IMR-90 (cell line): ENCODE measurements around the gene BEX1. TPM values are rescaled to one million over a fixed set of nuclear protein-coding genes. Genes with fewer than 3 reads are reported as not detected.

ENCODE experiments used
- ATAC-seq: fragments of 200-7000 bp; cut with Tn5 transposase; 2 replicates; pipeline ENCODE4 v1.9.1; 2020; ENCODE audit warnings: low read depth, mild to moderate bottlenecking, moderate library complexity
- BruUV-seq: library from RNA; stranded (reverse); fragments of 400-500 nt; replicated peaks from 2 replicates; lab custom pipeline; 2021; lab: Mats Ljungman, UMichigan
- CTCF ChIA-PET: fragments of 300-600 bp; formaldehyde crosslinking; extraction: SDS; loops from one replicate; lab custom pipeline; 2021; ENCODE audit warnings: antibody characterized with exemption; lab: Yijun Ruan, JAX
- POLR2A ChIA-PET: fragments of 300-600 bp; sonication (Branson Sonifier 250); formaldehyde crosslinking; loops from one replicate; lab custom pipeline; 2022; ENCODE audit warnings: antibody characterized with exemption; ENCODE audit not compliant: unreplicated experiment; lab: Charles Lee
- DNase-seq: peaks from one replicate; pipeline ENCODE4 v3.0.0; 2013
- H2AFZ ChIP-seq: replicated peaks from 2 replicates; pipeline ENCODE3; 2013; ENCODE audit warnings: low read length, mild to moderate bottlenecking; ENCODE audit not compliant: poor library complexity
- H2AK5ac ChIP-seq: 2 replicates; pipeline ENCODE4 v1.6.1; 2013; ENCODE audit warnings: low read depth, low read length, inconsistent platforms
- H2AK9ac ChIP-seq: replicated peaks from 2 replicates; pipeline ENCODE3; 2013; ENCODE audit warnings: mild to moderate bottlenecking, low read depth, low read length, moderate library complexity; ENCODE audit not compliant: poor library complexity
- H2BK120ac ChIP-seq: 2 replicates; pipeline ENCODE4 v1.6.1; 2013; ENCODE audit warnings: low read depth, low read length, inconsistent platforms
- H2BK15ac ChIP-seq: 3 replicates; pipeline ENCODE4 v1.6.1; 2013; ENCODE audit warnings: low read depth, low read length, inconsistent platforms
- H2BK20ac ChIP-seq: 2 replicates; pipeline ENCODE4 v1.6.1; 2013; ENCODE audit warnings: low read depth, mild to moderate bottlenecking, inconsistent platforms, low read length, moderate library complexity
- H2BK5ac ChIP-seq: 2 replicates; pipeline ENCODE4 v1.6.1; 2013; ENCODE audit warnings: mild to moderate bottlenecking, low read depth, low read length, inconsistent platforms; ENCODE audit not compliant: poor library complexity, severe bottlenecking
- H3K14ac ChIP-seq: replicated peaks from 2 replicates; pipeline ENCODE4 v1.6.1; 2013; ENCODE audit warnings: low read depth, low read length, inconsistent platforms
- H3K18ac ChIP-seq: 2 replicates; pipeline ENCODE4 v1.6.1; 2013; ENCODE audit warnings: low read depth, low read length, control low read depth
- H3K23ac ChIP-seq: 2 replicates; pipeline ENCODE4 v1.6.1; 2013; ENCODE audit warnings: low read depth, low read length, inconsistent platforms
- H3K27ac ChIP-seq: 2 replicates; pipeline ENCODE4 v1.5.1; 2013; ENCODE audit warnings: mild to moderate bottlenecking, control low read depth, low read length; ENCODE audit not compliant: insufficient read depth
- H3K27me3 ChIP-seq: 2 replicates; pipeline ENCODE4 v1.6.1; 2013; ENCODE audit warnings: low read length; ENCODE audit not compliant: control insufficient read depth, insufficient read depth
- H3K36me3 ChIP-seq: 2 replicates; pipeline ENCODE4 v1.6.1; 2013; ENCODE audit warnings: low read length, mixed read lengths; ENCODE audit not compliant: control insufficient read depth, insufficient read depth
- H3K4ac ChIP-seq: 2 replicates; pipeline ENCODE4 v1.6.1; 2013; ENCODE audit warnings: low read depth, low read length, inconsistent platforms
- H3K4me1 ChIP-seq: 2 replicates; pipeline ENCODE4 v1.6.1; 2013; ENCODE audit warnings: low read length, mixed read lengths; ENCODE audit not compliant: control insufficient read depth, insufficient read depth
- H3K4me2 ChIP-seq: 2 replicates; pipeline ENCODE4 v1.6.1; 2013; ENCODE audit warnings: low read depth, mild to moderate bottlenecking, control low read depth, low read length, moderate library complexity
- H3K4me3 ChIP-seq: 2 replicates; pipeline ENCODE4 v1.5.1; 2013; ENCODE audit warnings: low read depth, mild to moderate bottlenecking, control low read depth, low read length, moderate library complexity; ENCODE audit not compliant: insufficient read depth
- H3K56ac ChIP-seq: 2 replicates; pipeline ENCODE4 v1.6.1; 2013; ENCODE audit warnings: low read length, inconsistent platforms; ENCODE audit not compliant: insufficient read depth; ENCODE audit errors: extremely low read depth
- H3K79me1 ChIP-seq, 2 experiments: 2 replicates each; pipeline ENCODE4 v1.6.1; 2013; ENCODE audit warnings: low read length in 2 of 2, inconsistent platforms in 1 of 2, low read depth in 1 of 2
- H3K9ac ChIP-seq: 2 replicates; pipeline ENCODE4 v1.6.1; 2013; ENCODE audit warnings: low read depth, low read length, control low read depth
- H3K9me1 ChIP-seq: 2 replicates; pipeline ENCODE4 v1.6.1; 2013; ENCODE audit warnings: low read length, inconsistent platforms; ENCODE audit not compliant: insufficient read depth
- H3K9me3 ChIP-seq: 2 replicates; pipeline ENCODE4 v1.6.1; 2013; ENCODE audit warnings: low read length; ENCODE audit not compliant: control insufficient read depth, insufficient read depth
- H4K20me1 ChIP-seq: 2 replicates; pipeline ENCODE4 v1.6.1; 2013; ENCODE audit warnings: low read length, inconsistent platforms; ENCODE audit not compliant: insufficient read depth
- H4K5ac ChIP-seq: 2 replicates; pipeline ENCODE4 v1.6.1; 2013; ENCODE audit warnings: mild to moderate bottlenecking, low read depth, low read length, control low read depth
- H4K8ac ChIP-seq, 2 experiments: 2 replicates each; pipeline ENCODE4 v1.6.1; 2013; ENCODE audit warnings: low read depth in 2 of 2, low read length in 2 of 2, control low read depth in 1 of 2, inconsistent platforms in 1 of 2
- H4K91ac ChIP-seq: 2 replicates; pipeline ENCODE4 v1.6.1; 2013; ENCODE audit warnings: low read depth, low read length, inconsistent platforms; ENCODE audit not compliant: insufficient read depth
- BHLHE40 ChIP-seq: fragments of 150-350 bp; IDR thresholded peaks from 2 replicates; pipeline ENCODE4 v1.6.1; 2016; ENCODE audit warnings: mild to moderate bottlenecking, low read depth, low read length
- CEBPB ChIP-seq: IDR thresholded peaks from 2 replicates; pipeline ENCODE4 v1.6.1; 2012; ENCODE audit warnings: low read depth, low read length, improper control_type of control experiment
- ELK1 ChIP-seq: fragments of 150-350 bp; IDR thresholded peaks from 2 replicates; pipeline ENCODE4 v1.6.1; 2016; ENCODE audit warnings: low read depth, mild to moderate bottlenecking, low read length, moderate library complexity, borderline replicate concordance
- FOS ChIP-seq: fragments of 150-350 bp; IDR thresholded peaks from 2 replicates; pipeline ENCODE4 v1.6.1; 2016; ENCODE audit warnings: low read depth, low read length
- MAFK ChIP-seq: IDR thresholded peaks from 2 replicates; pipeline ENCODE4 v1.6.1; 2012; ENCODE audit warnings: low read depth, low read length, improper control_type of control experiment
- MAZ ChIP-seq: IDR thresholded peaks from 2 replicates; pipeline ENCODE4 v1.6.1; 2012; ENCODE audit warnings: low read depth, mild to moderate bottlenecking, low read length, improper control_type of control experiment, moderate library complexity, borderline replicate concordance
- MXI1 ChIP-seq: IDR thresholded peaks from 2 replicates; pipeline ENCODE4 v1.6.1; 2012; ENCODE audit warnings: low read depth, mild to moderate bottlenecking, low read length, moderate library complexity, borderline replicate concordance
- NFE2L2 ChIP-seq: fragments of 150-350 bp; IDR thresholded peaks from 2 replicates; pipeline ENCODE4 v1.6.1; 2016; ENCODE audit warnings: low read depth, mild to moderate bottlenecking, low read length
- POLR2A ChIP-seq: IDR thresholded peaks from 2 replicates; pipeline ENCODE4 v1.6.1; 2012; ENCODE audit warnings: mild to moderate bottlenecking, low read depth, low read length
- RAD21 ChIP-seq: IDR thresholded peaks from 2 replicates; pipeline ENCODE4 v1.6.1; 2012; ENCODE audit warnings: low read length, improper control_type of control experiment
- RCOR1 ChIP-seq: IDR thresholded peaks from 2 replicates; pipeline ENCODE4 v1.6.1; 2012; ENCODE audit warnings: mild to moderate bottlenecking, low read length, improper control_type of control experiment; ENCODE audit not compliant: insufficient replicate concordance
- RFX5 ChIP-seq: IDR thresholded peaks from 2 replicates; pipeline ENCODE4 v1.8.0; 2012; ENCODE audit warnings: low read depth, mild to moderate bottlenecking, low read length, moderate library complexity
- SMC3 ChIP-seq: fragments of 150-350 bp; IDR thresholded peaks from 2 replicates; pipeline ENCODE4 v1.6.1; 2016; ENCODE audit warnings: low read depth, mild to moderate bottlenecking, antibody characterized with exemption, low read length, moderate library complexity
- WGBS, 2 experiments: methylation state at CpG; one replicate each; pipeline versions ENCODE4 v1.1.5 to v1.1.7; 2013; ENCODE audit warnings: missing lambda C conversion rate in 2 of 2; ENCODE audit not compliant: insufficient read length in 1 of 2; ENCODE audit errors: extremely low coverage in 2 of 2; 5-methylcytosine and 5-hydroxymethylcytosine counted together
- dilution Hi-C: fragments of 300-500 bp; cut with HindIII; formaldehyde crosslinking; loops from one replicate; pipeline ENCODE4 v1.14.3; 2018; ENCODE audit warnings: low sequenced_read_pairs; ENCODE audit not compliant: unreplicated experiment
- in situ Hi-C: fragments of 300-500 bp; cut with MboI; formaldehyde crosslinking; loops from 3 replicates; pipeline ENCODE4 v1.14.3; 2019; ENCODE audit warnings: low sequenced_read_pairs, inconsistent platforms, mixed read lengths
- intact Hi-C: fragments of 100-400 bp; cut with micrococcal nuclease; formaldehyde crosslinking; loops from 2 replicates; pipeline ENCODE4 v1.10.0; 2022
- polyA plus RNA-seq, 3 experiments: library from polyadenylated mRNA; depleted of rRNA; stranded (reverse); fragments of >200 nt; gene quantifications; 2 replicates each; pipeline ENCODE4 v1.2.3, GENCODE V29; 2012; ENCODE audit warnings: low replicate concordance in 1 of 3
- total RNA-seq: library from RNA; depleted of rRNA; stranded (reverse); fragments of >200 nt; gene quantifications from 2 replicates; pipeline ENCODE4 v1.2.3, GENCODE V29; 2012
- TF ChIP-seq, protein P1 (sequence below): conservative IDR thresholded peaks from 2 replicates; pipeline ENCODE4 v1.5.1; 2012; ENCODE audit warnings: mild to moderate bottlenecking, low read depth, low read length, improper control_type of control experiment
- TF ChIP-seq, protein P2 (sequence below): fragments of 150-350 bp; IDR thresholded peaks from 2 replicates; pipeline ENCODE4 v1.6.1; 2017; ENCODE audit warnings: mild to moderate bottlenecking, antibody characterized with exemption, low read length, low read depth

The BEX1 gene
- total and polyA plus RNA-seq, 2 of the 4 experiments (the other 2 are of a cell fraction): 0.18 to 0.27 TPM

DNA sequence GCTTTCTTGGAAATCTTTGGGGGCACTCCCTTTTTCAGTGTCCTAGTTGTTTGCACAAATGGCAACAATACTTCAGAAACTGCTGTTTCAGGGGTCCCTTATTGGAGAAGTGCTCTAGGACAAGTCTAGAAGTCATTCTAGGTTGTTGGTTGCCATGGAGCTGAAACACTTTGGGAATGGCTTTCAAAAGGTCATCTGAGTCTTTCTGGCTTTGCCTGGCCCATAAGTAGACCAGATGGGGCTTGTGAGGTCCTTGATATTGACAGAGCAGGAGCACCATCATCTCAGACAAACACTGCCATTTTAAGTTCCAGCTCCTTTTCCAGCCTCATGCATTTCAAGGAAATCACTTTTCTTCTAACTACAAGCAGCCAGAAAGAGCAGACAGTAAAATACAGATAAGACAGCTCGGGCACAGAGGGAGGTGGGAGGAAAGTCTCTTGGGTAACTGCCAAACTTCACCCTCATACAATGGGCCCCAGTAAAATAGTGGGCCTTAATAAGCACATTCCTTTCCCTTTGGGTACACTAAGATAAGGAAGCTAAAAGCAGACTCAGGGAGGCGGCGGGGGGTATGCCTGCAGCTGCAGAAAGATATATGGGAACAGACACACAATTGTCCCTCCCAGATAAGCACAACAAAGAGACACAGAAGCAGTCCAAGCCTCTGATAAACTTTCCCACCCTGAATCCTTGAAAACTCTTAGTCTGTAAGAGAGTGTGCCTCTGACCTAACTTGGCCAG, 37.5 kb upstream of the BEX1 start:
- no peak overlapping the region for H4K5ac ChIP-seq

More for the DNA sequence above, 37.5 kb upstream of the BEX1 start:
- H2BK120ac ChIP-seq: no peak overlapping the region
- in situ Hi-C loops: no loop called here
- intact Hi-C loops: no loop called here
- peaks cover 2% of the 10 kb centered on the region for H3K27me3 ChIP-seq
- no peak overlapping the region for H3K56ac ChIP-seq
- dilution Hi-C loops: no loop called here
- H3K14ac ChIP-seq: no peak overlapping the region
- no peak overlapping the region for H2AK9ac ChIP-seq
- no peak overlapping the region for H3K9ac ChIP-seq
- H2AFZ ChIP-seq: no peak overlapping the region
- H3K27ac ChIP-seq: no peak overlapping the region
- BruUV-seq: no TSS peak
- no peaks in the 10 kb centered on the region for H3K9me1 ChIP-seq
- no peaks in the 10 kb centered on the region for H3K79me1 ChIP-seq
- TF ChIP-seq MAFK: no peak
- TF ChIP-seq, protein P1, sequence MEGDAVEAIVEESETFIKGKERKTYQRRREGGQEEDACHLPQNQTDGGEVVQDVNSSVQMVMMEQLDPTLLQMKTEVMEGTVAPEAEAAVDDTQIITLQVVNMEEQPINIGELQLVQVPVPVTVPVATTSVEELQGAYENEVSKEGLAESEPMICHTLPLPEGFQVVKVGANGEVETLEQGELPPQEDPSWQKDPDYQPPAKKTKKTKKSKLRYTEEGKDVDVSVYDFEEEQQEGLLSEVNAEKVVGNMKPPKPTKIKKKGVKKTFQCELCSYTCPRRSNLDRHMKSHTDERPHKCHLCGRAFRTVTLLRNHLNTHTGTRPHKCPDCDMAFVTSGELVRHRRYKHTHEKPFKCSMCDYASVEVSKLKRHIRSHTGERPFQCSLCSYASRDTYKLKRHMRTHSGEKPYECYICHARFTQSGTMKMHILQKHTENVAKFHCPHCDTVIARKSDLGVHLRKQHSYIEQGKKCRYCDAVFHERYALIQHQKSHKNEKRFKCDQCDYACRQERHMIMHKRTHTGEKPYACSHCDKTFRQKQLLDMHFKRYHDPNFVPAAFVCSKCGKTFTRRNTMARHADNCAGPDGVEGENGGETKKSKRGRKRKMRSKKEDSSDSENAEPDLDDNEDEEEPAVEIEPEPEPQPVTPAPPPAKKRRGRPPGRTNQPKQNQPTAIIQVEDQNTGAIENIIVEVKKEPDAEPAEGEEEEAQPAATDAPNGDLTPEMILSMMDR: no peak
- TF ChIP-seq SMC3: no peak
- no peak for TF ChIP-seq RFX5
- TF ChIP-seq NFE2L2: no peak
- TF ChIP-seq MXI1: no peak
- TF ChIP-seq CEBPB: no peak
- no peak for TF ChIP-seq FOS
- no peak for TF ChIP-seq RAD21
- no peak for TF ChIP-seq POLR2A
- no peak for TF ChIP-seq RCOR1
- no peak for TF ChIP-seq BHLHE40
- TF ChIP-seq ELK1: no peak
- TF ChIP-seq MAZ: no peak
- TF ChIP-seq, protein P2, sequence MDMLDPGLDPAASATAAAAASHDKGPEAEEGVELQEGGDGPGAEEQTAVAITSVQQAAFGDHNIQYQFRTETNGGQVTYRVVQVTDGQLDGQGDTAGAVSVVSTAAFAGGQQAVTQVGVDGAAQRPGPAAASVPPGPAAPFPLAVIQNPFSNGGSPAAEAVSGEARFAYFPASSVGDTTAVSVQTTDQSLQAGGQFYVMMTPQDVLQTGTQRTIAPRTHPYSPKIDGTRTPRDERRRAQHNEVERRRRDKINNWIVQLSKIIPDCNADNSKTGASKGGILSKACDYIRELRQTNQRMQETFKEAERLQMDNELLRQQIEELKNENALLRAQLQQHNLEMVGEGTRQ: no peak
- no CpG with 5 or more reads among the region's 3 CpGs for WGBS, 2 experiments
- H4K8ac ChIP-seq: no peak overlapping the region
- H3K36me3 ChIP-seq: no peaks in the 10 kb centered on the region
- no peak overlapping the region for H3K4me3 ChIP-seq
- no peaks in the 10 kb centered on the region for H4K20me1 ChIP-seq
- no peak overlapping the region for H2BK5ac ChIP-seq
- ChIA-PET CTCF (no interaction called here), POLR2A (no interaction called here)
- H3K4ac ChIP-seq: no peak overlapping the region
- H2BK20ac ChIP-seq: no peak overlapping the region
- no peak overlapping the region for H3K4me2 ChIP-seq
- no peak for DNase-seq
- no peak overlapping the region for H2AK5ac ChIP-seq
- H3K4me1 ChIP-seq: no peaks in the 10 kb centered on the region
- H2BK15ac ChIP-seq: no peak overlapping the region
- no peak for ATAC-seq
- no peaks in the 10 kb centered on the region for H3K9me3 ChIP-seq
- H4K91ac ChIP-seq: no peak overlapping the region
- H3K23ac ChIP-seq: no peak overlapping the region
- H3K18ac ChIP-seq: no peak overlapping the region
